Embryonic facial prominence (tissue), 1 donor: ENCODE data around the gene CCDC70.

ENCODE experiments used
- DNase-seq: peaks from one replicate; pipeline ENCODE4 v3.0.0-alpha.2; 2016; ENCODE audit errors: extremely low spot score

Gene CCDC70

GRCh38 chr13:51858433-51859247, 3.1 kb upstream of the CCDC70 start:
- no peak for DNase-seq

- DNase-seq: no peak
Observed at GRCh38 chr13:51862957-51863356, 1.2 kb downstream of the CCDC70 start.

GRCh38 chr13:51865838-51866237, 4.1 kb downstream of the CCDC70 start:
- no peak for DNase-seq

- no peak for DNase-seq
Observed at GRCh38 chr13:51867062-51867461, 5.3 kb downstream of the CCDC70 start.

- DNase-seq: no peak
Observed at GRCh38 chr13:51869916-51870315, 8.1 kb downstream of the CCDC70 start.

- no peak for DNase-seq
Observed at GRCh38 chr13:51870616-51871015, 8.8 kb downstream of the CCDC70 start.

- no peak for DNase-seq
Observed at GRCh38 chr13:51873117-51873798, 11.5 kb downstream of the CCDC70 start.

- DNase-seq: no peak
Observed at GRCh38 chr13:51873837-51874236, 12.1 kb downstream of the CCDC70 start.

GRCh38 chr13:51874651-51875050, 12.9 kb downstream of the CCDC70 start:
- peak; percentile 11 for DNase-seq

- no peak for DNase-seq
Observed at GRCh38 chr13:51879133-51879532, 17.4 kb downstream of the CCDC70 start.

- no peak for DNase-seq
Observed at GRCh38 chr13:51881296-51881695, 19.5 kb downstream of the CCDC70 start.

GRCh38 chr13:51882570-51883225, 20.9 kb downstream of the CCDC70 start:
- no peak for DNase-seq

- no peak for DNase-seq
Observed at GRCh38 chr13:51883226-51883600, 21.4 kb downstream of the CCDC70 start.

- no peak for DNase-seq
Observed at GRCh38 chr13:51885651-51886050, 23.9 kb downstream of the CCDC70 start.

GRCh38 chr13:51887468-51887867, 25.7 kb downstream of the CCDC70 start:
- DNase-seq: no peak

GRCh38 chr13:51892657-51893056, 30.9 kb downstream of the CCDC70 start:
- DNase-seq: no peak

GRCh38 chr13:51894239-51894638, 32.5 kb downstream of the CCDC70 start:
- DNase-seq: no peak

- DNase-seq: no peak
Observed at GRCh38 chr13:51895906-51896888, 34.4 kb downstream of the CCDC70 start.

GRCh38 chr13:51900471-51900870, 38.7 kb downstream of the CCDC70 start:
- no peak for DNase-seq

- DNase-seq: no peak
Observed at GRCh38 chr13:51902776-51903175, 41.0 kb downstream of the CCDC70 start.

- no peak for DNase-seq
Observed at GRCh38 chr13:51905787-51906186, 44.0 kb downstream of the CCDC70 start.

GRCh38 chr13:51906581-51906980, 44.8 kb downstream of the CCDC70 start:
- no peak for DNase-seq
